Mesothelial cell of epicardium (in vitro differentiated cells): ENCODE measurements around the gene DLX4. TPM values are rescaled to one million over a fixed set of nuclear protein-coding genes. Genes with fewer than 3 reads are reported as not detected.

ENCODE experiments used
- DNase-seq, 2 experiments: peaks; one replicate each; pipeline ENCODE4 v3.0.0; 2021; ENCODE audit warnings: low spot score in 2 of 2; ENCODE audit not compliant: unreplicated experiment in 2 of 2
- H3K27ac Mint-ChIP-seq: 2 replicates; pipeline ENCODE4 v1.8.0; 2021; ENCODE audit warnings: mixed read lengths
- H3K27me3 Mint-ChIP-seq: 2 replicates; pipeline ENCODE4 v1.8.0; 2021; ENCODE audit warnings: low read depth, mixed read lengths
- H3K36me3 Mint-ChIP-seq: 2 replicates; pipeline ENCODE4 v1.8.0; 2021; ENCODE audit warnings: mixed read lengths
- H3K4me1 Mint-ChIP-seq: 2 replicates; pipeline ENCODE4 v1.8.0; 2021; ENCODE audit warnings: mixed read lengths
- H3K4me3 Mint-ChIP-seq: 2 replicates; pipeline ENCODE4 v1.8.0; 2021; ENCODE audit warnings: mild to moderate bottlenecking, moderate library complexity, mixed read lengths
- H3K9me3 Mint-ChIP-seq: 2 replicates; pipeline ENCODE4 v1.8.0; 2021; ENCODE audit warnings: mixed read lengths
- CTCF ChIP-seq: fragments of 200-600 bp; sonication (generic); IDR thresholded peaks from one replicate; pipeline ENCODE4 v1.5.0; 2021; ENCODE audit warnings: antibody characterized with exemption; ENCODE audit not compliant: unreplicated experiment
- total RNA-seq: library from RNA; stranded (reverse); gene quantifications from 3 replicates; pipeline ENCODE4 v1.2.1, GENCODE V29; 2021

DLX4 gene
- total RNA-seq, 1 donor from 2014 or later = 2.7 TPM

GRCh38 chr17:50021681-50022370 is 52.8 kb downstream of the DLX4 start:
- no peak for DNase-seq
- Mint-ChIP-seq H3K4me3 (no peak overlapping the region), H3K27ac (no peak overlapping the region), H3K36me3 (no peaks in the 10 kb centered on the region), H3K9me3 (no peaks in the 10 kb centered on the region), H3K27me3 (peaks cover 3% of the 10 kb centered on the region), H3K4me1 (peaks cover 10% of the 10 kb centered on the region)
- no peak for TF ChIP-seq CTCF

- Mint-ChIP-seq H3K9me3 (no peaks in the 10 kb centered on the region), H3K36me3 (no peaks in the 10 kb centered on the region), H3K4me1 (peaks cover 16% of the 10 kb centered on the region), H3K4me3 (no peak overlapping the region), H3K27me3 (peaks cover 3% of the 10 kb centered on the region), H3K27ac (peak overlapping the region; percentile 73)
- TF ChIP-seq CTCF = no peak
- DNase-seq = no peak
Measured at GRCh38 chr17:50022463-50023130, 53.6 kb downstream of the DLX4 start.

- no peak overlapping the region for H3K4me3 Mint-ChIP-seq
Measured at GRCh38 chr17:50023520-50023919, 54.5 kb downstream of the DLX4 start.

More at GRCh38 chr17:50023520-50023919, 54.5 kb downstream of the DLX4 start:
- no peak overlapping the region for H3K27ac Mint-ChIP-seq
- TF ChIP-seq CTCF = no peak
- H3K36me3 Mint-ChIP-seq = no peaks in the 10 kb centered on the region
- no peaks in the 10 kb centered on the region for H3K9me3 Mint-ChIP-seq
- DNase-seq = no peak
- H3K27me3 Mint-ChIP-seq = peaks cover 3% of the 10 kb centered on the region
- peaks cover 25% of the 10 kb centered on the region for H3K4me1 Mint-ChIP-seq

Other genes starting within 250 kb of the DLX4 start
- gene FAM117A, start 205.1 kb upstream of the DLX4 start, total RNA-seq = 15.7 to 16.5 TPM (median 16.1 TPM) in 3 replicates
- gene KAT7, start 180.5 kb upstream of the DLX4 start, total RNA-seq = 66.7 to 74.3 TPM (median 69.9 TPM) in 3 replicates
- not detected in 3 replicates for gene TAC4, start 121.1 kb upstream of the DLX4 start, total RNA-seq
- gene DLX3, start 26.0 kb downstream of the DLX4 start, total RNA-seq = 5.2 to 7.7 TPM (median 6.6 TPM) in 3 replicates
- gene ITGA3, start 86.9 kb downstream of the DLX4 start, total RNA-seq = 133 to 149 TPM (median 143 TPM) in 3 replicates
- gene PDK2, start 126.2 kb downstream of the DLX4 start, total RNA-seq = 44.6 to 46.0 TPM (median 45.4 TPM) in 3 replicates
- gene SAMD14, start 161.0 kb downstream of the DLX4 start, total RNA-seq = 17.3 to 20.0 TPM (median 19.4 TPM) in 3 replicates
- 56.4 to 58.6 TPM (median 56.6 TPM) in 3 replicates for gene PPP1R9B, start 181.5 kb downstream of the DLX4 start, total RNA-seq
- gene SGCA, start 196.8 kb downstream of the DLX4 start, total RNA-seq = not detected in 3 replicates
- gene COL1A1, start 232.4 kb downstream of the DLX4 start, total RNA-seq = 3,780 to 4,004 TPM (median 3,972 TPM) in 3 replicates